Measurements from ENCODE around the gene MTHFD1. TPM values are rescaled to one million over a fixed set of nuclear protein-coding genes. Genes with fewer than 3 reads are reported as not detected.

The MTHFD1 gene
- total RNA-seq, 2 donors from 2014 or later: 26.1 to 34.7 TPM

DNA sequence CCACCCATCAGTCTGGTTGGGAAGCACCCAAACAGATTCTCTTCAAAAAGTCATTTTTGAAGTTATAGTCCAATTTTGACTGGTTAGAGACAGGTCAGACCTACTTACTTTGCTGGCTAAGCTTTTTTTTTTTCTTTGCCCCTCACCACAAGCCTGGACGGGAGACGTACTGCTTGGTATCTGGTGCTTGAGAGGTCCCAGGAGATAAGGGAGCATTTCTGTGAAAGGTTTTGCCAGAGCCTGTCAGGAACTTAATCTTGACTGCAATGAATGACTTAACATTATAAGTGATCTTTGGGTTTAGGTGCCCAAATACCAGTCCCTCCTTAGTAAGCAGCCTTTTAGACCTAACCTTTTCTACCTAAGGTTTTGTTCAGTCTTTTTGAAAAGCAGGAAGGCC lies 6.3 kb downstream of the MTHFD1 start:
- intact Hi-C loops (cut with DNase I): no loop called here
- Histone ChIP-seq H3K4me3 (no peak overlapping the region), H3K4me1 (replicated peaks) (no peaks in the 10 kb centered on the region), H3K36me3 (no peaks in the 10 kb centered on the region), H3K27me3 (replicated peaks; ENCODE audit: insufficient read depth) (no peaks in the 10 kb centered on the region), H3K27ac (no peak overlapping the region), H3K9me3 (no peaks in the 10 kb centered on the region)
- DNase-seq (ENCODE audit: low spot score): no peak
- no peak for TF ChIP-seq POLR2A (IDR thresholded peaks at IDR 0.05)
- TF ChIP-seq, protein P1, sequence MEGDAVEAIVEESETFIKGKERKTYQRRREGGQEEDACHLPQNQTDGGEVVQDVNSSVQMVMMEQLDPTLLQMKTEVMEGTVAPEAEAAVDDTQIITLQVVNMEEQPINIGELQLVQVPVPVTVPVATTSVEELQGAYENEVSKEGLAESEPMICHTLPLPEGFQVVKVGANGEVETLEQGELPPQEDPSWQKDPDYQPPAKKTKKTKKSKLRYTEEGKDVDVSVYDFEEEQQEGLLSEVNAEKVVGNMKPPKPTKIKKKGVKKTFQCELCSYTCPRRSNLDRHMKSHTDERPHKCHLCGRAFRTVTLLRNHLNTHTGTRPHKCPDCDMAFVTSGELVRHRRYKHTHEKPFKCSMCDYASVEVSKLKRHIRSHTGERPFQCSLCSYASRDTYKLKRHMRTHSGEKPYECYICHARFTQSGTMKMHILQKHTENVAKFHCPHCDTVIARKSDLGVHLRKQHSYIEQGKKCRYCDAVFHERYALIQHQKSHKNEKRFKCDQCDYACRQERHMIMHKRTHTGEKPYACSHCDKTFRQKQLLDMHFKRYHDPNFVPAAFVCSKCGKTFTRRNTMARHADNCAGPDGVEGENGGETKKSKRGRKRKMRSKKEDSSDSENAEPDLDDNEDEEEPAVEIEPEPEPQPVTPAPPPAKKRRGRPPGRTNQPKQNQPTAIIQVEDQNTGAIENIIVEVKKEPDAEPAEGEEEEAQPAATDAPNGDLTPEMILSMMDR (IDR thresholded peaks at IDR 0.05): no peak
- TF ChIP-seq POLR2AphosphoS5 (IDR thresholded peaks at IDR 0.05): no peak
- 96% methylated on average over 2 of the region's 2 CpGs for WGBS

DNA sequence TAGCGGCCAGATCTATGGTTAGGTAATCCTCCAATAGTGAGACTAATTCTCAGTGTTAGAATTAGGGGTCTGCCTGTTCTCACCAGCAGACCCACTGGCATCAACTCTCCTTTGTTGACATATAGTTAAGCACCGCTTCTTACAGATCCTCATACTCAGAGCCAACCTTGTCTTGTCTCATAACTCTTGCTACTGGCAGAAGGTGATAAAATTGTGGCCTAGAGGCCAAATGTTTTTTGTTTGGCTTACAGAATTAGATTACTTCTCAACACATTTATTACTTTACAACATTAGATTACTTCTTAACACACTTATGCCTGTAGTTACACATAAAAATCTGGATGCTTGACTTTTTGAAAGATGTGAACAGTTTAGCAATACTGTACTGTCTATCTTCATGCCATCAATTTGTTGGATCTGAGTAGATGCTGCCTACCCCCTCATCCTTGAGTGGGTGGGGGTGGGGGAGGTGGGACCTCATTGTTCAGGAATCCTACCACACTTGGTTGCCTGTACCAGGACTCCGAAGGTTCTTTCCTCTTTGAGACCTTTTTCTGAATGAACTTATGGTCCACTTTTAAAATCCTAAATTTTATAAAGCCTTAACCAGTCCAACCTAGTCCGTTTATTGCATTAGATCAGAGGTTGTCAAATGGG lies 7.0 kb downstream of the MTHFD1 start:
- H3K4me3 ChIP-seq: no peak overlapping the region
- intact Hi-C loops (cut with DNase I): no loop called here
- no peaks in the 10 kb centered on the region for H3K27me3 ChIP-seq (replicated peaks; ENCODE audit: insufficient read depth)
- no peak for DNase-seq (ENCODE audit: low spot score)
- 72% methylated on average over 4 of the region's 4 CpGs for WGBS
- TF ChIP-seq POLR2AphosphoS5 (IDR thresholded peaks at IDR 0.05) (no peak), POLR2A (IDR thresholded peaks at IDR 0.05) (no peak)
- TF ChIP-seq, protein P1 (IDR thresholded peaks at IDR 0.05): no peak
- no peaks in the 10 kb centered on the region for H3K9me3 ChIP-seq
- H3K27ac ChIP-seq: no peak overlapping the region
- H3K36me3 ChIP-seq: no peaks in the 10 kb centered on the region
- H3K4me1 ChIP-seq (replicated peaks): no peaks in the 10 kb centered on the region

DNA sequence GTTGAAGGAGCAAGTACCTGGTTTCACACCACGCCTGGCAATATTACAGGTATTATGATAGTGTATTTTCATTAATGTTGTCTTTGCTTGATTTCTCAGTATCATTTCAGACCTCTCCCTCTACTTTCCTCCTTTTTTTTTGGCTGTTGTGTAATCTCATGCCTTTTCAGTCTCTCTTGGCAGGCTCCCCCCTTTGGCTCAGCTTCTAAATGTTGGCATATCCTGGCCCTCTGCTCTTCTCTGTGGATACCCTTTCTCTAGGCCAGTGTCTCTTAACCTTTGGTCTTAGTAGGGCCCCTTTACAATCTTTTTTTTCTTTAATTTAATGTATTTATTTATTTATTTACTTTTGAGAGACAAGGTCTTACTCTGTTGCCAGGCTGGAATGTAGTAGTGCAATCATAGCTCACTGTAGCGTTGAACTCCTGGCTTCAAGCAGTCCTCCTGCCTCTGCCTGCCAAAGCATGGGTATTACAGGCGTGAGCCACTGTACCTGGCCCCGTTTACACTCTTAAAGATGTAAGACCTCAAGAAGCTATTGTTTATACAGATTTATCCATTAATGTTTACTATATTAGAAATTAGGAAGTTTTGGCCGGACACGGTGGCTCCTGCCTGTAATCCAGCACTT lies 12.8 kb downstream of the MTHFD1 start:
- intact Hi-C loops (cut with DNase I): no loop called here
- Histone ChIP-seq H3K27me3 (replicated peaks; ENCODE audit: insufficient read depth) (no peaks in the 10 kb centered on the region), H3K27ac (no peak overlapping the region), H3K9me3 (no peaks in the 10 kb centered on the region), H3K4me1 (replicated peaks) (no peaks in the 10 kb centered on the region), H3K4me3 (no peak overlapping the region), H3K36me3 (no peaks in the 10 kb centered on the region)
- WGBS: 74% methylated on average over 6 of the region's 6 CpGs
- TF ChIP-seq POLR2A (IDR thresholded peaks at IDR 0.05): no peak
- TF ChIP-seq POLR2AphosphoS5 (IDR thresholded peaks at IDR 0.05): no peak
- TF ChIP-seq, protein P1 (IDR thresholded peaks at IDR 0.05): no peak
- DNase-seq (ENCODE audit: low spot score): no peak

DNA sequence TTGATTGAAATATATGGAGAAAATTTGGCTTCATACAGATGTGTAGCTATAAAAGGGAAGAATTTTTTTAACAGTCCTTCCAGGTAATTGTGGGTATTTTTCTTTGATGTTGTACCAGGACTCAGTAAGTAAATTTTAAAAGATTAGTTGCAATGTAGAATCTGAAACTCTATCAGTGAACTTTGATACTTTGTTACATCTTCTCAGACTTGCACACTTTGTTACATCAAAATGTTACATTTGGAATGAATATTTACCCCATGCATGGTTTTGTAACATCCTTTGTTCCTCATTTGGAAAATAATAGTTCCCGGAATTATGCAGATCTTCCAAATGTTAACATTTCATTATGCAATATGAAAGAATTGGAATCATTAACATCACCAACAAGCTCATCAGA lies 13.8 kb downstream of the MTHFD1 start:
- Histone ChIP-seq H3K4me1 (replicated peaks) (no peaks in the 10 kb centered on the region), H3K27me3 (replicated peaks; ENCODE audit: insufficient read depth) (no peaks in the 10 kb centered on the region), H3K36me3 (no peaks in the 10 kb centered on the region), H3K9me3 (no peaks in the 10 kb centered on the region), H3K27ac (no peak overlapping the region), H3K4me3 (no peak overlapping the region)
- intact Hi-C loops (cut with DNase I): no loop called here
- DNase-seq (ENCODE audit: low spot score): no peak
- 68% methylated on average over 1 of the region's 1 CpG for WGBS
- TF ChIP-seq POLR2A (IDR thresholded peaks at IDR 0.05) (no peak), POLR2AphosphoS5 (IDR thresholded peaks at IDR 0.05) (no peak)
- TF ChIP-seq, protein P1 (IDR thresholded peaks at IDR 0.05): no peak

DNA sequence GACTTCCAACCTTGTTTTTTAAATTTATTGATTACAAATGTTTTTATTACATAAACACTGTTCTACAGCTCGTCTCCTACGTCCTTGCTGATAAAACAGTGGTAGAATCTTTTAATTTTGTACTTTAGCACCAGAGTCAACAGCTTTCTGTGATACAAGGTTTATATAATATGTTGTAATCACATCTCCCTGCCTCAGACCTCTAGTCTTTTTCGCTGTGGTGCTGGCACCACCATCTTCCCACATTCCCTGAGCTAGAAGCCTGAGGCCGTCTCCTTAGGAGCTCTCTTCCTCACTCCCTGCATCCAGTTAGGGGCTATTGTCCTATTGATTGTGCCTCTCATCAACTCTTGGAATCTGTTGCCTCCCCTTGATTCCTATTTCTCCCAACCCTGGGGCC lies 17.1 kb downstream of the MTHFD1 start:
- intact Hi-C loops (cut with DNase I): no loop called here
- Histone ChIP-seq H3K9me3 (no peaks in the 10 kb centered on the region), H3K4me3 (no peak overlapping the region), H3K4me1 (replicated peaks) (no peaks in the 10 kb centered on the region), H3K27me3 (replicated peaks; ENCODE audit: insufficient read depth) (no peaks in the 10 kb centered on the region), H3K36me3 (no peaks in the 10 kb centered on the region), H3K27ac (no peak overlapping the region)
- no peak for DNase-seq (ENCODE audit: low spot score)
- 93% methylated on average over 4 of the region's 4 CpGs for WGBS
- TF ChIP-seq POLR2A (IDR thresholded peaks at IDR 0.05) (no peak), POLR2AphosphoS5 (IDR thresholded peaks at IDR 0.05) (no peak)
- TF ChIP-seq, protein P1 (IDR thresholded peaks at IDR 0.05): no peak
